ENCODE data around the gene SNTN.
"Not testable (repeated sequence)": the region's sequence is repeated elsewhere in the genome, so short reads cannot be mapped to it uniquely, and the experiment has no call there.

SNTN gene

DNA sequence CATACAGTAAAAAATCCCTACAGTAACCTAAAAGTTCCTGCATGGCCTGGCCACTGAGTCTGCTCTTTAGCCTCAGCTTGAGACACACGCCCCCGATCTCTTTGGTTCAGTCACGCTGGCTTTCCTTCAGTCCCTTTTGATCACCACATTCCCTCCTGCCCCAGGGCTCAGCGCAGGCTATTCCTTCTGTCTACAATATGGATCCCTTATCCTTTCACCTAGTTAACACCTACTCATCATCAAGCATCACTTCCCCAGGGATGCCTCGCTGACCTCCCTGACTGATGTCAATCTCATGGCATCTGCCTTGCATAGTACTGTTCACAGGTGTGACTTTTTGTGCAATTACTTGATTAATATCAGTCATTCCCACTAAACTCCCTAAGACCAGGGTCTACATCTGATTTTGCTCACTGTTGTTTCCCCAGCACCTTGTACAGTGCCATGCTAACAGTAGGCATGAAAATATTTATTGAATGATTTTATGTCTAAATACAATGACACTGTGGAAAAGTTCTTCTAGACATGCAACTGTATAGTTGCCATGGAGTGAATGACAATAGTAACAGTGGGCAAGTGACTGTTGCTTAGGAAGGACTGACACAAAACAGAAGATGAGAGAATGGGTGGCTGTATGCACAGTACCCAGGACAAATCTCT lies at the start of gene SNTN:
SNTN (plus strand) TSS at position 610 of the 660 bp plus-strand sequence; CDS start at position 623, 13 bp downstream.
- no peak for DNase-seq

DNA sequence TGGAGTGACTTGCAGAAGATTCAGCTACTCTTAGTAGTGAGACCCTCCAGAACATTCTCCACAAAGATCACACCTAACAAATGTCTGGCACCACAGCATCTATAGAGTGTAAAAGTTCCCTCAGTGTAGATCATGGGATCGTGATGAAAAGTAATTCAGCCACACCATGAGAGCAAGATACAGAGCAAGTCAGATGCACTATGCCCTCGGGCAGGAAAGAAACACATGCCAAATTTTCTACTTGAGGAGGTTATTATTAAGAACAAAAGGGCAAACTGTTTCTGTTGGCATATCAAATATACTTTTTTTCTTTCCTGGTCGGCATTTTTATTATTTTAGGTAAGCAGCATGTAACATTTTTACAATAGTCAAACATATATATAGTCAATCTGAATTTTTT lies 44.8 kb upstream of the SNTN start:
- DNase-seq: no peak

DNA sequence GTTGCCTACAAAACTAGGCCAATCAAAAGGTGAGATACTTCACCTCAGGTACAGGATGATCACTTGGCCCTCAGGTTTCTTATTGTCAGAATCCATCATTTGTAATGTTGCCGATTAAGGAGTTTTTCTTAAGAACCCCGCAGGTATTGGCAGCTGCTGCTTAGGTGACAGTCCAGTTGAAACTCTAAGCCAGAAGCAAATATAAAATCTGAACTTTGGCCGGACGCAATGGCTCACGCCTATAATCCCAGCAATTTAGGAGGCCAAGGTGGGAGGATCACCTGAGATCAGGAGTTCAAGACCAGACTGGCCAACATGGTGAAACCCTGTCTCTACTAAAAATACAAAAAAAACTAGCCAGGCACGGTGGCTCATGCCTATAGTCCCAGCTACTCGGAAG lies 43.1 kb upstream of the SNTN start:
- DNase-seq: no peak

GRCh38 chr3:63609834-63610233 lies 42.6 kb upstream of the SNTN start:
- no peak for DNase-seq

DNA sequence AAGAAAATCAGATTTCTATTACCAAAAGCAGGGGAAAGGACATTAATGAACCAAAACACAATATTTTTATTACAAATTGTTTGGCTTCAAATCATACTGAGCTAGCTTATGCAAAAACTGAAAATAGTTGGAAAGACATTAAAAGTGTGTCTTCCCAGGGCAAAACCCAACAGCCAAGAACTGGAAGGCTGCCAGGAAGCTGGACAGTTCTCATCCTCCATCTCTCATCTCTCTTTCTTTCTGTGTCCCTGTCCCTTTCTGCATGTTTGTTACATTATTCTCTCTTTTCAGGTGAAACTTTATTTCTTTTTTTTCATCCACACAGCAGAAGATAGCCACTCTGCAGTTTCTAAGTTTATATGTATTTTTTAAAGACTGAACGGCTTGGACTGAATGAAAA lies 41.1 kb upstream of the SNTN start:
- DNase-seq: no peak

DNA sequence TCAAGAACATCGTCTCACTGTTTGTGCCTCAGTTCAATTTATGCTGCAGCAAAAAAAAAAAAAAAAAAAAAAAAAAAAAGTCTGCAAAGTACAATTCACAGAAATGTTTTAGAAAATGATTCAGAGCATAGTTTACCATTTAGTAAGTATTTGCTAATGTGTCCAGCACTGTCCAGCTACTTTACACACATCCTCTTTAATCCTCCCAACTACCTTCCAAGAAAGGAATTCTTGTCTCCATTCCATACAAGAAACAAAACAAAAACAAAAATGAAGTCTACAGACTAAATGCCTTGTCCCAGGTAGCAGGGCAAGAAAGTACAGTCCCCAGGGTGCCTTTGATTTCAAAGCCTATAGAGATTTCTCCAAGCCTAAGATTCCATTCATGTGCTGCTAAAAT lies 38.9 kb upstream of the SNTN start:
- DNase-seq: no peak

DNA sequence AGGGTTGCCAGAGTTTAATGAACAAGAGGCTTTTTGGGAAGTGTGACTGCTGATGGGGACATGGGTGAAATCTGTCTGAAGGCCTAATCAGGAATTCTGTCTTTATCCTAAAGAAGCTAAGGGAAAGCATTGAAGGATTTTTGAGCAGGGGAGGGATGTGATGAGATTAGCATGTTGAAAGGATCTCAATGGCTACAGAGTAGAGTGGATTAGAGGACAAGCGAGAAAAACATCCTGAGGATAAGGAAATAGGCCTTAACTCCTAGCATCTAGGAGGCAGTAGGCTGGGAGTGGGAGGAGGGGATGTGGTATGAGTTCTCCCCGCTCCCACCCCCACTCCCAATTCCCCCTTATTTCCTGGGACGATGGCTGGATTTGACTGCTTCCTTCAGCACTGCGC lies 35.1 kb upstream of the SNTN start:
- DNase-seq: no peak

GRCh38 chr3:63624941-63625560 lies 27.4 kb upstream of the SNTN start:
- no peak for DNase-seq

- no peak for DNase-seq
These were observed 20.8 kb upstream of the SNTN start for GRCh38 chr3:63631670-63632069.

DNA sequence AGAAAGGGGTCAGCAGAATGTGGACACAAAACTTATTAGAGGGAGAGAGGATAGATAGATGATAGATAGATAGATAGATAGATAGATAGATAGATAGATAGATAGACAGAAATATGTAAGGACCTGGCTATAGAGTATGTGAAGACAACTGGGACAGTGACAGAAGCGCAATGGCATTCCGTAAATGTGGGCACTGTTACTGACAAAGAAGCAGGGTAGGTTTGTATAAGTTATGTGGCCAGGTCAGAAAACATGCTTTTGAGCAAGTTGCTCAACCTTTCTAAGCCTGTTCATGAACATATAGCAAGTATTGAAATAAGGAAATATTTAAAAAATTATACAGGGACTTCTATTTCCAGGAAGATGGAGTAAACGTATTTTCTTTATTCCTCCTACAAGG lies 17.3 kb upstream of the SNTN start:
- DNase-seq: no peak

DNA sequence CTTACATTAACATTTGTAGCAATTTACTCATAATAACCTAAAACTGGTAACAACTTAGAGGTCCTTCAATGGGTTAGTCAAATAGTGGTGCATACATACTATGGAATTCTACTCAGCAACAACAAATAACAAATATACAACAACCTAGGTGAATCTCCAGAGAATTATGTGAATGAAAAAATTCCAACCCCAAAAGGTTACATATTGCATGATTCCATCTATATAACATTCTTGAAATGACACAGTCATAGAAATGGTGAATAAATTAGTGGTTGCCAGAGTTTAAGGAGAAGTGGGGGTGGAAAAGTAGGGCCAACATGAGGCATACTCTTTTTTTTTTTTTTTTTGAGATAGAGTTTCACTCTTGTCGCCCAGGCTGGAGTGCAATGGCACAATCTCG lies 12.7 kb upstream of the SNTN start:
- DNase-seq: no peak

DNA sequence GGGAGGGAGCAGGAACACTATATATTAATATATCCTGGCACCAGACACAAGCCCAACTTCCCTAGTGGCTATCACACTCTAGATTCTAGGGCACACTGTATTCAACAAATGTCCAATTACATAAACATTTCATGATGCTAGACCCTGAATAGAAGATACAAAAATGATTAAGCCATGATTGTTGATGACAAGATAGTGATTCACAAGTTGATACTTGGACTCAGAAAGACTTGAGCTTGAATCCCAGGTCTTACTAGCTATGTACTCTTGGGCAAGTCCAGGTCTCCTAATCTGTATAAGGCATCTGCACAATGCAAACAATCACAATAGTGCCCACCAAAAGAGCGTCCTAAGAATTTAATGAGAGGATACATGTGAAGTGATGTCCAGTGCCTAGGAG lies 10.0 kb upstream of the SNTN start:
- no peak for DNase-seq

DNA sequence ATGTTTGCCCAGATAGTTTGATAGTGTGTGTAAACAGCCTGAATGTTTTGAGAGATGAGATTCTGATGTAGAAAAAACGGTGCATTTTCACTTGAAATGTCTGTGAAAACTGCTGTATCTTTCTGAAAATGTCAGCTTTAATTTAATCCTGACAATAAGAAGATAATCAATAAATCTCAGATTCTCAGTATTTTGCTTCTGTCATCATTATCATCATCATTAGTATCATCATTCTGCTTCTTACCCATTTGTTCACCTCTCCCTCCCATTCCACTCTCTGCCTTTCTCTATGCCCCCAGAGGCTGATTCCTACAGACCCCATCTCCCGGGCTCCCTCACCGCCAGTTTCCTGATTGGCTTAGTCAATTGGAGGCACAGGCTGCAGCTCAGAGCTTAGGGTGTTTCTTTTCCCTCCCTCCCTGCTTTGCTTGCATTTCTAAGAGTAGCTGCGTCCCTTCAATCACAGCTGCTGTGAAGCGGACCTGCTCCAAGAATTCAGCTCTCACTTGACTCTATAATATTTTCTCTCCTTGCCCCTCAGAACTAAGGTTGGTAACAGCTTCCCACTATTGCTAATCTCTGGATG lies 8.2 kb upstream of the SNTN start:
- DNase-seq: no peak

GRCh38 chr3:63644928-63645781 lies 7.3 kb upstream of the SNTN start:
- DNase-seq: not testable (repeated sequence)

DNA sequence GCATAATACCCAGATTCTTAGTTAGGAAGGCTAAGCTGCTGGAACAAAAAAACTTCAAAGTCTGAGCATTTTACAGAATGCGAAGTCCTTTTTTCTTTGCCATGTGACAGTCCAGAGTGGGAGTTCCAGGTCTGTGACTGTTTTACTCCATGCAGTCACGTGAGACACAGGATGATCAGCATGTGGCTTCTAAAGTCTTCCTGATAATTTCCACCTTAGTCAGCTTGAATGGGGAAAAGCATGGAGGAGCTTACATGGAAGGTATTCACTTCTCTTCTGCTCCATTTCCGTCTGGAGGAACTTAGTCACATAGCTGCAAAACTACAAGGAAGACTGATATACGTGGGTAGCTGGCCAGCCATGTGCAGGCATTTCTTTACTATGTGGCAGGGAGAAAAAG lies 1.7 kb downstream of the SNTN start:
- no peak for DNase-seq

DNA sequence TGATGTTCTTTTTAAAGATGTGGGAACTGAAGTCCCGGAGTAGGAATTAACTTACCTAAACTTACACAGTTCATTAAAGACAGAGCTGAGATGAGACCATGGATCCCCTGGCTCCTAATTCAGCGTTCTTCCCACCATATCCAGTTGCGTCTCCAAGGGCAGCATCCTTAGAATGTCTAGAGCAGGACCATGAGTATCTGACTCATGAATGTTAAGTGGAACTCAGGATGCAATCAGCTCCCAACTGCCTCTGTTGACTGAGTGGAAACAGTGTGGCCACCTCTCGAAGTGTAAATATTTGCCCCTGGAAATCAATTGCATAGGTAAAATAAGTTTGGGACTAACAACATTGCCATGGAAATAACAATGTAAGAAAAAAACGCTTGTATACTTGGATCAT lies 2.5 kb downstream of the SNTN start:
- no peak for DNase-seq

DNA sequence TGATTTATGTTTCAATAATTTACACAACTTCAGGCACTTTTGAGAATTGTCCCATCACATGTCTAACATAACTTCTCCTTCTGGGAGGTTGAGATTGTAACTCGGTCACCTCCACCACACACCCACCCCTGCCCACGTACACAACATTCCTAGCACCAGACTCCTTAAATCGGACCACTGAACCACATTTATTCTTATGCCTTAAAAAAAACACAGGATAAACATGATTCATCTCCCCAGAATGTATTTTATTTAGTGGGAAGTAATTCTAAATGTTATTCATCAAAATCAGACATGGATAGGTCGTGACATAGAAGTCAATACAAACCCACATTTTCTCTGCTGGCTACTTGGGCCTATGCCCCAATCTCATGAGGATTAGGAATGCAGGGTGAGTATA lies 3.0 kb downstream of the SNTN start:
- no peak for DNase-seq

- no peak for DNase-seq
These were observed 4.3 kb downstream of the SNTN start for GRCh38 chr3:63656786-63657185.

DNA sequence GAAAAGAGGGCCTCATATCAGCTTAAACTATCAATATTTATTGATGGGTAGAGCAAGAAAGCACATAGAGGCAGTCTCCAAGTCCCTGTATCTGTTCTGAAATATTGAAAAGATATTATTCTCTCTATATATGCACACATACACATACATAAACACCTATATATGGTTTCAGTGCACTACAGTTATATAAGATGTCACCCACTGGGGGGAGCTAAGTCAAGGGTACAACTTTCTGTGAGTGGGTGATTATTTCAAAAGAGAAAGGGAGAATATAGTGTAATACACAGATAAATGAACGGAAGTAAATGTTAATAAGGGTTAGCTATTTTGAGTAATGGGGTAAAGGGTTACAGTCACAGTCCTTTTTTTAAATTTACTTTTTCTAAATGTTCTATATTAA lies 8.8 kb downstream of the SNTN start:
- no peak for DNase-seq

- DNase-seq: no peak
These were observed 9.5 kb downstream of the SNTN start for GRCh38 chr3:63662011-63662410.

DNA sequence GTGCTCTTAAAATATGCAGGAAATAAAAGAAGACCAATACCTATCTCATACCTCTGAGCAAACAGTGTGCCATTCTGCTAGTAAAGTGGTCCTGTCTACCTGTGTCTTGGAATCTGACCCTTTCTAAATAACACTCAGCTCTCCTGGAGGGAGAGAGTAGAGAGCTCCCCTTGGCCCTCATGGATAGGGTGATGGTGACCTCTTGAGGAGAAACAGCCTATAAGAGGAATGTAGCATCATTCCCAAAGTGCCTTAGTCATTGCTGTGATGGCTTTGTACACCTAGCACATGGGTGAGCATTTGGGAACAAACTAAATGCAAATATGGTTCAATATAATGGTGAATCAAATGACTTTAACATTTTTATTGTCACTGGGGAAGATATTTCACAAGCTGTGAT lies 10.0 kb downstream of the SNTN start:
- DNase-seq: no peak

GRCh38 chr3:63670544-63670943 lies 18.1 kb downstream of the SNTN start:
- DNase-seq: no peak

DNA sequence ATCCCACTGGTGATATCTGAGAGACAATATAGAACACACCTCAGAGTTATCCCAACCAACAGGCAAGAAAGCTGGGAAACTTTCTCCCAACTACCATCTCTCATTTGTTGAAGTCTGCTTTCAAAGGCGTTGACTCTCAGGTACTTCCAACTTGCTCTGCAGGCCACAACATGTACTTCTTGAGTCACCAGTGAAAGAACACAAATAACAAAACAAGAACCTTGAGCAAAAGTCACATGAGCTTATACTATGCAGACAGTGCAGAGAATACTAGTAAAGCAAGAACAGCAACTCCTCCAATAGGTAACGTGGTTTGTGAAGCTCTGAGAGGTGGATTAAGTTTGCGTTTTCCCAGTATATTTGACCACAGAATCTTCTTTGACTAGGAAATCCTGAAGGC lies 20.6 kb downstream of the SNTN start:
- no peak for DNase-seq

DNA sequence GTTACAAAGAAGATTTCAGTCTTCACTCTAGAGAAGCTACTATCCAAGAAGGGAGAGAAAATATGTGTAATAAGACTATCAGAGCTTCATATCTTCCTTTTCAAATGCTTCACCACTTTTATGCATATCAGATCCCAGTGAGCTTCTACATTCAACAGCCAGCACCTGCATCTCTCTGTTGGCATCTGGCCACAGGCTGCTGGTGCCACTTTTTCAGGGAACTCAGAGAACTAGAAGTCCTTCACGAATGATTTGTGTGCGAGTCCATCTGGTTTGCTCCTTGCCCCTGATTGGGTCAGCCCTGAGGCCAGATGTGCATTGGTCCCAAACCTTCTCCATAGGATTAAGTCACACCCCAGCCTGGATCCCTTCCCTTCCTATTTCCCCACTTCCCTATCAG lies 22.1 kb downstream of the SNTN start:
- DNase-seq: no peak

Measured in stimulated activated CD4-positive, alpha-beta T cell treated with anti-CD3 and anti-CD28 coated beads, Interleukin-1b, Interleukin-23, amount 100 ng/mL, for 48 hours (primary cell).